OCI-LY1 (cell line): ENCODE data around the gene PRKCE.

ENCODE experiments used
- EZH2 ChIP-seq: fragments of 200-600 bp; sonication (generic), shearing (Covaris generic); IDR thresholded peaks from 2 replicates; pipeline ENCODE4 v1.8.0; 2017; ENCODE audit warnings: borderline replicate concordance, mixed run types, mild to moderate bottlenecking, antibody characterized with exemption, low read length, moderate library complexity, mixed read lengths
- TF ChIP-seq, protein P1 (sequence below): fragments of 200-600 bp; sonication (generic), shearing (Covaris generic); IDR thresholded peaks from 2 replicates; pipeline ENCODE4 v1.5.1; 2017; ENCODE audit warnings: mild to moderate bottlenecking, antibody characterized with exemption, low read length, moderate library complexity, mixed read lengths

DNA sequence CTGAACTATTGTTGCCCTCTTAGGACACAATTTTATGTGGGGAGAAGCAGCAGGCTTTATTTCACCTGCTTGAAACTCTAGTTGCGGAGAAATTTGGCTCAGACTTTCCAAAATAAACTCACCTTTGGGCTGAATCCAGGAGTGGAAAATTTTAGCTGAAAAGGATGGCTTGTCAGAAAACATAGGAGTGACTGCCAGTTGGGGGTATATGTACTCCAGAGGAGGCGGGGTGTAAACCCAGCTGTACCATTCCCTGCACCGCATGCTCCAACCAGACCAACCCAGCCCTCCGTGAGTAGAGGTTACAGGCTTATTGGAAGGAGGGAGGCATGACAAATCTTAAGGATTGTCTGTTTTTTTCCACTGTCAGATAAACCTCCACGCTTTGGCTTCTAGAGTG is 53.8 kb downstream of the PRKCE start:
- TF ChIP-seq, protein P1, sequence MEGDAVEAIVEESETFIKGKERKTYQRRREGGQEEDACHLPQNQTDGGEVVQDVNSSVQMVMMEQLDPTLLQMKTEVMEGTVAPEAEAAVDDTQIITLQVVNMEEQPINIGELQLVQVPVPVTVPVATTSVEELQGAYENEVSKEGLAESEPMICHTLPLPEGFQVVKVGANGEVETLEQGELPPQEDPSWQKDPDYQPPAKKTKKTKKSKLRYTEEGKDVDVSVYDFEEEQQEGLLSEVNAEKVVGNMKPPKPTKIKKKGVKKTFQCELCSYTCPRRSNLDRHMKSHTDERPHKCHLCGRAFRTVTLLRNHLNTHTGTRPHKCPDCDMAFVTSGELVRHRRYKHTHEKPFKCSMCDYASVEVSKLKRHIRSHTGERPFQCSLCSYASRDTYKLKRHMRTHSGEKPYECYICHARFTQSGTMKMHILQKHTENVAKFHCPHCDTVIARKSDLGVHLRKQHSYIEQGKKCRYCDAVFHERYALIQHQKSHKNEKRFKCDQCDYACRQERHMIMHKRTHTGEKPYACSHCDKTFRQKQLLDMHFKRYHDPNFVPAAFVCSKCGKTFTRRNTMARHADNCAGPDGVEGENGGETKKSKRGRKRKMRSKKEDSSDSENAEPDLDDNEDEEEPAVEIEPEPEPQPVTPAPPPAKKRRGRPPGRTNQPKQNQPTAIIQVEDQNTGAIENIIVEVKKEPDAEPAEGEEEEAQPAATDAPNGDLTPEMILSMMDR, result no peak
- TF ChIP-seq EZH2, result no peak
